Measurements from ENCODE around the gene SPTBN4.
A peak's percentile ranks its signal among the peaks of the same experiment; 100 is the strongest.
"Not testable (repeated sequence)": the region's sequence is repeated elsewhere in the genome, so short reads cannot be mapped to it uniquely, and the experiment has no call there.

SPTBN4 gene

DNA sequence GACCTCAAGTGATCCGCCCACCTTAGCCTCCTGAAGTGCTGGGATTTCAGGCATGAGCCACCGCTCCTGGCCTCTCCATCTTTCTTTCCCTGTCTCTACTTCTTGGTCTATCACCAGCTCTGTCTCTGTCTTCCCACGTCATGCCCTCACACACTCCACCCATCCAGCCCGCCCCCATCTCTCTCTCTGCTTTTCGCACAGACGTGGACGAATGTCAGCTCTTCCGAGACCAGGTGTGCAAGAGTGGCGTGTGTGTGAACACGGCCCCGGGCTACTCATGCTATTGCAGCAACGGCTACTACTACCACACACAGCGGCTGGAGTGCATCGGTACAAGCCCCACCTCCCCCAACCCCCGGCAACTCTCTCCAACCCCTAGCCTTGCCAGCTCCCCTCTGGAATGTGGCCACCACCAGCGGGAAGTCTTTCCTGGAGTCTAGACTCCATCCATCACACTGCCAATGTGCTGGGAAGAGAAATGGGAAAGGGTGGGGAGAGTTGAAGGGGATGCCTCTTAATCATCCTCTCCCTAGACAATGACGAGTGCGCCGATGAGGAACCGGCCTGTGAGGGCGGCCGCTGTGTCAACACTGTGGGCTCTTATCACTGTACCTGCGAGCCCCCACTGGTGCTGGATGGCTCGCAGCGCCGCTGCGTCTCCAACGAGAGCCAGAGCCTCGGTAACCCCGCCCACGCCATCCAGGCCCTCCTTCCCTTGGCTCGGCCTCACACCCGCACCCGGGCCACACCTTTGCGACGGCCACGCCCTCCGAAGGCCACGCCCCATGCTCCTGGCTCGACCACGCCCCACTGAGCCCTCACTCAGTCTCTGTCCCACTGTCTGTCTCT is 156.8 kb downstream of the SPTBN4 start:
- peak; percentile 86 for DNase-seq

DNA sequence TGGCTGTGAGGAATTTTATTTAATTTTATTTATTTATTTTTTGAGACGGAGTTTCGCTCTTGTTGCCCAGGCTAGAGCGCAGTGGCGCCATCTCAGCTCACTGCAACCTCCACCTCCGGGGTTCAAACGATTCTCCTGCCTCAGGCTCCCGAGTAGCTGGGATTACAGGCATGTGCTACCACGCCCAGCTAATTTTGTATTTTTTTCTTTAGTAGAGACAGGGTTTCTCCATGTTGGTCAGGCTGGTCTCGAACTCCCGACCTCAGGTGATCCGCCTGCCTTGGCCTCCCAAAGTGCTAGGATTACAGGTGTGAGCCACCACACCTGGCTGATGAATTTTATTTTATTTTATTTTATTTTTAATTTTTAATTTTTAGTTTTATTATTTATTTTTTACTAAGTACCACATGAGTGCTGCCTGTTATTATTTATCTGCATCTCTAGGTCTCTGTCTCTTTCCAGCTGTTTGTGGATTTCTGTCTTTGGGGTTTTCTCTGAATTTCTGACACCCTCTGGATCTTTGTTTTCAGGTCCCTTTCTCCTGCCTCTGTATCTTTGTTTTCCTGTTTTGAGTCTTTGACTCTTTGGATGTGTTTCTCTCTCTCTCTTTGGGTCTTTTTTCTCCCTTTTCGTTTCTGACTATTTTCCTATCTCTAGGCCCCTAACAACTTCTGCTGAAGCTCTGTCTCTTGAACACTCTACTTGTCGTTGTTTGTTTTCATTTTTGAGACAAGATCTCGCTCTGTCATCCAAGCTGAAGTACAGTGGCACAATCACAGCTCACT is 157.8 kb downstream of the SPTBN4 start:
- DNase-seq, result not testable (repeated sequence)

GRCh38 chr19:40625406-40626120 is 158.8 kb downstream of the SPTBN4 start:
- DNase-seq, result no peak
